Bladder microvascular endothelial cell (primary cell): Measurements from ENCODE around the gene CLGN. TPM values are rescaled to one million over a fixed set of nuclear protein-coding genes. Genes with fewer than 3 reads are reported as not detected.

Experiments used
- total RNA-seq: library from RNA; depleted of rRNA; stranded (reverse); fragments of >200 nt; gene quantifications from 2 replicates; pipeline ENCODE4 v1.2.3, GENCODE V29; 2014

CLGN gene
- total RNA-seq, result 0.38 and 0.81 TPM in 2 replicates

GRCh38 chr4:140427106-140427918, at the start of gene CLGN:
Gene CLGN, minus strand, starts transcription at chr4:140427648. Its CDS starts 14,570 bp downstream, at chr4:140413078.

GRCh38 chr4:140373328-140374129, 53.9 kb downstream of the CLGN start, which contains the start of gene SCOC:
Gene SCOC, plus strand, starts transcription at chr4:140373646. Its CDS starts 5,525 bp downstream, at chr4:140379171.

Other genes with a start within 250 kb of the CLGN start
- 24.0 and 35.7 TPM in 2 replicates for gene SCOC, start 54.0 kb downstream of the CLGN start, total RNA-seq
- not detected in 2 replicates for gene MGAT4D, start 70.6 kb upstream of the CLGN start, total RNA-seq
- gene ELMOD2, start 96.5 kb upstream of the CLGN start, total RNA-seq, result 12.1 and 17.1 TPM in 2 replicates
- gene UCP1, start 141.3 kb upstream of the CLGN start, total RNA-seq, result not detected in 2 replicates